Measurements from ENCODE around the gene ADH1C.

DNA sequence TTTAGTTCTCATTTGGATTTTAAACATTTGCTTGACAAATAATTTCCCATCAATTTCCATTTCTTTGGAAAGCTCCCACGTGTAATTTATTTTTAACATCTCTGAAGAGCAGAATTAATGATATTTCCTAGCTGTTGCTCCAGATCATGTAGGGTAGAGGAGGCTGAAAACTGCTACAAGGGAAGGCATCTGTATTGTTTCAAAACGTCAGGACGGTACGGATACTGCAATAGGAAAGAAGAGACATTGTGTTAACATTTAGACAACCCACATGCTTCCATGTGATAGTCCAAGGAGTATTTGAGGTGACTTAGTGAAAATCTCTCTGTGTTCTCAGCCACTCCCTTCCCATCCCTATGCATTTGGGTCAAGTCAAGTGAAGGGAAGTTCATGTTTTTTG, 16.0 kb downstream of the ADH1C start:
- TF ChIP-seq CTCF (IDR thresholded peaks at IDR 0.05), result no peak
- TF ChIP-seq POLR2AphosphoS5 (IDR thresholded peaks at IDR 0.05; ENCODE audit: low read depth, low read length), result no peak
